ENCODE data around the gene EYS. TPM values are rescaled to one million over a fixed set of nuclear protein-coding genes. Genes with fewer than 3 reads are reported as not detected.

Gene EYS
- total and polyA plus RNA-seq, 8 donors: 0.03 to 0.25 (median 0.13) TPM

- H3K9me3 ChIP-seq: no peaks in the 10 kb centered on the region
- ATAC-seq: no peak
These were observed 1479.2 kb downstream of the EYS start for GRCh38 chr6:64227863-64228262.

GRCh38 chr6:64225503-64225902 is 1481.5 kb downstream of the EYS start:
- no peak overlapping the region for H3K4me3 ChIP-seq
- intact Hi-C loops (cut with DNase I): no loop called here
- ATAC-seq: no peak

More at GRCh38 chr6:64227863-64228262, 1479.2 kb downstream of the EYS start:
- 43 to 84% methylated on average over 1 of the region's 1 CpG for WGBS, 2 donors
- no peak for FAIRE-seq
- H3K27me3 ChIP-seq: no peaks in the 10 kb centered on the region
- DNase-seq: no peak
- TF ChIP-seq CTCF (IDR thresholded peaks at IDR 0.05): no peak
- no peak overlapping the region for H3K27ac ChIP-seq
- intact Hi-C loops (cut with DNase I): no loop called here
- no peak overlapping the region for H3K4me3 ChIP-seq
- H3K4me1 ChIP-seq: no peaks in the 10 kb centered on the region
- no peaks in the 10 kb centered on the region for H3K36me3 ChIP-seq

GRCh38 chr6:64224819-64225218 is 1482.2 kb downstream of the EYS start:
- Histone ChIP-seq H3K9me3 (no peaks in the 10 kb centered on the region), H3K4me3 (no peak overlapping the region), H3K4me1 (no peaks in the 10 kb centered on the region), H3K27me3 (no peaks in the 10 kb centered on the region), H3K27ac (no peak overlapping the region), H3K36me3 (no peaks in the 10 kb centered on the region)
- no peak for TF ChIP-seq CTCF (IDR thresholded peaks at IDR 0.05)
- FAIRE-seq (no peak), ATAC-seq (peak in 1 of 4 donors; percentile 30), DNase-seq (peak in 2 of 6 donors; percentile 10 to 11)
- intact Hi-C loops (cut with DNase I): no loop called here
- WGBS, 2 donors: 49 to 57% methylated on average over 1 of the region's 1 CpG

More at GRCh38 chr6:64225503-64225902, 1481.5 kb downstream of the EYS start:
- Histone ChIP-seq H3K4me1 (no peaks in the 10 kb centered on the region), H3K9me3 (no peaks in the 10 kb centered on the region), H3K36me3 (no peaks in the 10 kb centered on the region), H3K27me3 (no peaks in the 10 kb centered on the region), H3K27ac (no peak overlapping the region)
- no peak for FAIRE-seq
- no peak for TF ChIP-seq CTCF (IDR thresholded peaks at IDR 0.05)
- no peak for DNase-seq

DNA sequence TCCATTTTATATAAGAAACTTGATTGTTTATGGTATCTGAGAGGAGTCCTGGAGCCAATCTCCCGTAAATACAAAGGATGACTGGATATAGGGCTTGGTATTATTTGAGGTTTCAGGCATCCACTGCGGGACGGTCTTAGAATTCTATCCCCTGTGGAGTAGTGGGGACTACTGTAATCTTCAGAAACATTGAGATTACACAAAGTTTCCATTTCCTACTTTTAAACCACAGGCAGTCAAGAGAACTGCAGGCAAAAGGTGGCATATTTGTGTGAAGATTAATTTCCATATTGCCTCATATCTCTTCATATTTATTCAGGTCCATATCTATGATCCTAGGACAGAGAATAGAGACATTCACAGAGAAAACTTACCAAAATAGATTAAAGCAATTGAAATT is 1485.2 kb downstream of the EYS start:
- WGBS, 2 donors: 80 to 89% methylated on average over 3 of the region's 3 CpGs
- no peaks in the 10 kb centered on the region for H3K27me3 ChIP-seq
- no peak overlapping the region for H3K27ac ChIP-seq
- no peaks in the 10 kb centered on the region for H3K4me1 ChIP-seq
- DNase-seq (no peak), ATAC-seq (no peak), FAIRE-seq (no peak)
- no peak for TF ChIP-seq CTCF (IDR thresholded peaks at IDR 0.05)
- H3K4me3 ChIP-seq: no peak overlapping the region
- H3K9me3 ChIP-seq: no peaks in the 10 kb centered on the region
- intact Hi-C loops (cut with DNase I): no loop called here
- no peaks in the 10 kb centered on the region for H3K36me3 ChIP-seq

GRCh38 chr6:64220801-64221200 is 1486.2 kb downstream of the EYS start:
- WGBS, 2 donors: 17 to 38% methylated on average over 1 of the region's 1 CpG
- intact Hi-C loops (cut with DNase I): no loop called here
- no peak overlapping the region for H3K4me3 ChIP-seq
- no peaks in the 10 kb centered on the region for H3K36me3 ChIP-seq
- H3K9me3 ChIP-seq: no peaks in the 10 kb centered on the region
- no peak for DNase-seq
- no peaks in the 10 kb centered on the region for H3K4me1 ChIP-seq
- H3K27me3 ChIP-seq: no peaks in the 10 kb centered on the region
- FAIRE-seq: no peak
- no peak for TF ChIP-seq CTCF (IDR thresholded peaks at IDR 0.05)
- ATAC-seq: no peak
- no peak overlapping the region for H3K27ac ChIP-seq
